SK-N-SH (cell line): ENCODE data around the gene DNASE1L3. TPM values are rescaled to one million over a fixed set of nuclear protein-coding genes. Genes with fewer than 3 reads are reported as not detected.

Experiments
- CTCF ChIA-PET: fragments of 300-600, 350-600 bp; formaldehyde crosslinking; extraction: SDS; loops from one replicate; lab custom pipeline; 2021; lab: Yijun Ruan, JAX
- POLR2A ChIA-PET: fragments of 350-600 bp; sonication (Branson Sonifier 250); formaldehyde crosslinking; extraction: SDS; loops from one replicate; lab custom pipeline; 2020; ENCODE audit warnings: antibody characterized with exemption, inconsistent platforms; lab: Yijun Ruan, JAX
- DNase-seq: peaks from one replicate; pipeline ENCODE4 v3.0.0; 2012
- H2AFZ ChIP-seq: fragments of 200-600 bp; sonication (generic); 2 replicates; pipeline ENCODE4 v1.8.1; 2016; ENCODE audit warnings: antibody characterized with exemption, mild to moderate bottlenecking, low read depth
- H3F3A ChIP-seq: fragments of 200-600 bp; sonication (generic); replicated peaks from 2 replicates; pipeline ENCODE3; 2016; ENCODE audit warnings: antibody characterized with exemption, mild to moderate bottlenecking; ENCODE audit not compliant: insufficient read depth
- H3K27ac ChIP-seq, 2 experiments: fragments of 200-500 bp in 1 of 2; fragments of 200-600 bp in 1 of 2; sonication (Bioruptor generic) in 1 of 2; sonication (generic), shearing (Covaris generic) in 1 of 2; 2 replicates each; pipeline versions ENCODE4 v1.5.1 to v1.6.1; 2014 to 2016; ENCODE audit warnings: low read depth in 2 of 2, inconsistent platforms in 1 of 2, low read length in 1 of 2, mild to moderate bottlenecking in 1 of 2, mixed read lengths in 1 of 2
- H3K27me3 ChIP-seq: fragments of 200-600 bp; sonication (generic), shearing (Covaris generic); 2 replicates; pipeline ENCODE4 v1.6.1; 2016; ENCODE audit warnings: mixed run types; ENCODE audit not compliant: insufficient read depth
- H3K36me3 ChIP-seq, 2 experiments: fragments of 200-500 bp in 1 of 2; fragments of 200-600 bp in 1 of 2; sonication (Bioruptor generic) in 1 of 2; sonication (generic) in 1 of 2; replicated peaks in 1 of 2; 2 replicates each; pipeline versions ENCODE3 to v1.5.1; 2014 to 2016; ENCODE audit warnings: low read length in 1 of 2, mild to moderate bottlenecking in 1 of 2; ENCODE audit not compliant: insufficient read depth in 2 of 2, control insufficient read depth in 1 of 2
- H3K4me1 ChIP-seq, 2 experiments: fragments of 200-500 bp in 1 of 2; fragments of 200-600 bp in 1 of 2; sonication (Bioruptor generic) in 1 of 2; sonication (generic), shearing (Covaris generic) in 1 of 2; 2 replicates each; pipeline versions ENCODE4 v1.5.1 to v1.6.1; 2014 to 2016; ENCODE audit warnings: low read depth in 1 of 2, low read length in 1 of 2, mixed run types in 1 of 2; ENCODE audit not compliant: insufficient read depth in 2 of 2, control insufficient read depth in 1 of 2
- H3K4me2 ChIP-seq: fragments of 200-600 bp; sonication (generic), shearing (Covaris generic); 2 replicates; pipeline ENCODE4 v1.6.1; 2017; ENCODE audit warnings: mixed run types
- H3K4me3 ChIP-seq, 2 experiments: fragments of 200-500 bp in 1 of 2; fragments of 200-600 bp in 1 of 2; sonication (Bioruptor generic) in 1 of 2; sonication (generic), shearing (Covaris generic) in 1 of 2; 2 replicates each; pipeline versions ENCODE4 v1.5.1 to v1.8.1; 2014 to 2016; ENCODE audit warnings: low read depth in 2 of 2, inconsistent platforms in 1 of 2, low read length in 1 of 2, mild to moderate bottlenecking in 1 of 2, mixed read lengths in 1 of 2, moderate library complexity in 1 of 2
- H3K79me2 ChIP-seq: fragments of 200-600 bp; sonication (generic); 2 replicates; pipeline ENCODE4 v1.8.1; 2017; ENCODE audit warnings: mild to moderate bottlenecking; ENCODE audit not compliant: insufficient read depth
- H3K9ac ChIP-seq: fragments of 200-600 bp; sonication (generic); 2 replicates; pipeline ENCODE4 v1.6.1; 2017; ENCODE audit warnings: mixed run types
- H3K9me2 ChIP-seq: fragments of 200-600 bp; sonication (generic); 2 replicates; pipeline ENCODE4 v1.6.1; 2017; ENCODE audit warnings: mixed run types
- H3K9me3 ChIP-seq: fragments of 200-600 bp; sonication (generic); 2 replicates; pipeline ENCODE4 v1.6.1; 2017; ENCODE audit warnings: mixed run types, mild to moderate bottlenecking, moderate library complexity
- H4K20me1 ChIP-seq: fragments of 200-600 bp; sonication (generic); 2 replicates; pipeline ENCODE4 v1.6.1; 2017; ENCODE audit warnings: mild to moderate bottlenecking, mixed run types; ENCODE audit not compliant: insufficient read depth
- ELF1 ChIP-seq: IDR thresholded peaks from 2 replicates; pipeline ENCODE4 v1.4.0; 2012
- FOXM1 ChIP-seq: IDR thresholded peaks from 2 replicates; pipeline ENCODE4 v1.4.0; 2012; ENCODE audit warnings: low read depth, mild to moderate bottlenecking
- GATA2 ChIP-seq: sonication (generic); formaldehyde crosslinking; IDR thresholded peaks from 2 replicates; pipeline ENCODE4 v1.5.0; 2020; ENCODE audit warnings: mild to moderate bottlenecking, missing genetic modification reagents
- POLR2AphosphoS5 ChIP-seq: IDR thresholded peaks from 2 replicates; pipeline ENCODE4 v1.6.1; 2012; ENCODE audit warnings: low read depth, low read length
- RCOR1 ChIP-seq: fragments of 150-350 bp; IDR thresholded peaks from 2 replicates; pipeline ENCODE4 v1.6.1; 2017; ENCODE audit warnings: antibody characterized with exemption, low read length
- SMC3 ChIP-seq: IDR thresholded peaks from 2 replicates; pipeline ENCODE4 v1.6.1; 2012; ENCODE audit warnings: low read depth, low read length, improper control_type of control experiment
- TAF1 ChIP-seq: IDR thresholded peaks from 2 replicates; pipeline ENCODE4 v1.6.1; 2012; ENCODE audit warnings: low read depth, mild to moderate bottlenecking, low read length, moderate library complexity, borderline replicate concordance
- YY1 ChIP-seq: IDR thresholded peaks from 2 replicates; pipeline ENCODE4 v1.4.0; 2012; ENCODE audit warnings: low read depth, mild to moderate bottlenecking
- WGBS: methylation state at CpG from one replicate; pipeline ENCODE4 v1.1.6; 2017; ENCODE audit warnings: low lambda C conversion rate; 5-methylcytosine and 5-hydroxymethylcytosine counted together
- polyA plus RNA-seq, 3 experiments: library from polyadenylated mRNA; depleted of rRNA; stranded (reverse); fragments of >200 nt; gene quantifications; 2 replicates each; pipeline ENCODE4 v1.2.3, GENCODE V29; 2012
- TF ChIP-seq, protein P1 (sequence below): fragments of 150-350 bp; IDR thresholded peaks from 2 replicates; pipeline ENCODE4 v1.6.1; 2016; ENCODE audit warnings: mild to moderate bottlenecking, low read depth, low read length

Gene DNASE1L3
- polyA plus RNA-seq, 1 of the 3 experiments (the other 2 are of a cell fraction), result not detected

DNA sequence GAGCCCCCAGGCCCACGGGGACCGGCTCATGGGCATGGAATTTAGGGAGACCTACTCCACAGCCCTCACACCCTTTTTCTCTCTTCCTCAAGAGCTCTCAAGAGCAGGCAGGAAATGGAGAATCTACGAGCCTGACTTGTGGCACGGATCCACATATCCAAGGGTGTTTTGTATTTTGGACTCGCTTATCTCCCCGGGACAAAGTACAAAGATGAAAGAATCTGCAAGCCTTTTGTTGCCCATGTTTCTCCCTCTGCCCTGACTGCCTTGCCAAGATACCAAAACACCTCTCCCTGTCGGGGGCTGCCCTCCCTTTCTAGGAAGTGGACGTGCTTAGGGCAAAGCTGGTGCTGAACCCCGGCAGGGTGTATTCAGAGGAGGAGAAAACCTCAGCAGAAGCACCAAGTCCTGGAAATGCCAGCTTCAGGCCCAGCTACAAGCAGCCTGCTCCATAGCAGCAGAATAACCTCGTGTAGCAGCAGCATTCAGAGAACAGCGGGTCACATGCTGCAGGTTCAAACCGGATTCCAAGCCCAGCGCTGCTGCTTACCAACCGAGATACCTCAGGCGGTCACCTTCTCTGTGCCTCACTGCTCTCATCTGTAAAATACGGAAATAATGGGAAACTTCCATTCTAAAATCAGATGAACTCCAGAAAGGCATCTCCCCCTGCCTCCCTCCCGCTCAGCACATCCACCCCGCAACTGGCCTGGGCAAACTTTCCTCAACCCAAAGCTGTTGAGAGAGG is 35.2 kb downstream of the DNASE1L3 start:
- Histone ChIP-seq H3K27ac (no peak overlapping the region), H3K9me3 (no peaks in the 10 kb centered on the region), H3K36me3 (peaks cover 3 to 19% of the 10 kb centered on the region in 2 experiments), H3F3A (peaks cover 9% of the 10 kb centered on the region), H3K27me3 (no peaks in the 10 kb centered on the region), H3K9ac (no peak overlapping the region), H3K4me3 (no peak overlapping the region), H4K20me1 (no peaks in the 10 kb centered on the region), H3K4me1 (peaks cover 0 to 4% of the 10 kb centered on the region in 2 experiments; a peak in 1 of 4 replicates), H3K9me2 (no peaks in the 10 kb centered on the region), H2AFZ (no peak overlapping the region), H3K79me2 (no peaks in the 10 kb centered on the region), H3K4me2 (no peak overlapping the region)
- DNase-seq, result no peak
- ChIA-PET POLR2A (no interaction called here), CTCF (interaction anchor here (0.9 to 1.0 kb wide), 2 partner anchors 41 to 168 kb away, joined by 3 to 4 read pairs; partner anchors contain the start of gene FLNB)
- 78% methylated on average over 16 of the region's 18 CpGs for WGBS
- no peak for TF ChIP-seq TAF1
- TF ChIP-seq SMC3, result no peak
- TF ChIP-seq YY1, result no peak

DNA sequence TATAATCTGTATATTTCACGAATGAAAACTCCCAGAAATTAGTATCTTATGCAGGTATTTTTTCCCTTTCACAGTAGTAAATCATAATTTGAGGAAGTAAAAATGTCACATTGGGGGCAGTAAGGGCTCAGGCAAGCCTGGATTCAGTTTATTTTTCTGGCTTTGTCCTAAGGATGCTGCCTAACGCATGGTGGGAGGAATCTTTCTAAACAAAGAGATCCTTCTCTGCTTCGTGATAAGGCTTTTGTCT is 35.7 kb downstream of the DNASE1L3 start:
- Histone ChIP-seq H3K27ac (no peak overlapping the region), H3K4me3 (no peak overlapping the region), H3K9me3 (no peaks in the 10 kb centered on the region), H3K79me2 (no peaks in the 10 kb centered on the region), H3K9me2 (no peaks in the 10 kb centered on the region), H3K4me2 (no peak overlapping the region), H3F3A (peaks cover 9% of the 10 kb centered on the region), H4K20me1 (no peaks in the 10 kb centered on the region), H2AFZ (no peak overlapping the region), H3K4me1 (peaks cover 0 to 4% of the 10 kb centered on the region in 2 experiments; a peak in 1 of 4 replicates), H3K27me3 (no peaks in the 10 kb centered on the region), H3K9ac (no peak overlapping the region), H3K36me3 (peaks cover 8 to 24% of the 10 kb centered on the region in 2 experiments)
- POLR2A ChIA-PET, result no interaction called here
- CTCF ChIA-PET, result interaction anchor here (0.9 to 2.7 kb wide), 4 partner anchors 10 to 167 kb away, joined by 3 to 16 read pairs (median 7); partner anchors contain the start of gene FLNB
- 74% methylated on average over 3 of the region's 3 CpGs for WGBS
- DNase-seq, result no peak
- TF ChIP-seq FOXM1 (no peak), ELF1 (no peak), GATA2 (CRISPR knock-in tag) (no peak), POLR2AphosphoS5 (no peak), RCOR1 (no peak)
- TF ChIP-seq, protein P1, sequence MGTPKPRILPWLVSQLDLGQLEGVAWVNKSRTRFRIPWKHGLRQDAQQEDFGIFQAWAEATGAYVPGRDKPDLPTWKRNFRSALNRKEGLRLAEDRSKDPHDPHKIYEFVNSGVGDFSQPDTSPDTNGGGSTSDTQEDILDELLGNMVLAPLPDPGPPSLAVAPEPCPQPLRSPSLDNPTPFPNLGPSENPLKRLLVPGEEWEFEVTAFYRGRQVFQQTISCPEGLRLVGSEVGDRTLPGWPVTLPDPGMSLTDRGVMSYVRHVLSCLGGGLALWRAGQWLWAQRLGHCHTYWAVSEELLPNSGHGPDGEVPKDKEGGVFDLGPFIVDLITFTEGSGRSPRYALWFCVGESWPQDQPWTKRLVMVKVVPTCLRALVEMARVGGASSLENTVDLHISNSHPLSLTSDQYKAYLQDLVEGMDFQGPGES, result no peak
